Caco-2 (cell line): Measurements from ENCODE around the gene DGKQ. TPM values are rescaled to one million over a fixed set of nuclear protein-coding genes. Genes with fewer than 3 reads are reported as not detected.
A peak's percentile ranks its signal among the peaks of the same experiment; 100 is the strongest.

Experiments used
- Bru-seq: library from RNA; stranded (reverse); fragments of 400-500 nt; gene quantifications from one replicate; lab custom pipeline; 2021; lab: Mats Ljungman, UMichigan
- BruChase-seq, 2 experiments: library from RNA; stranded (reverse); fragments of 400-500 nt; gene quantifications; one replicate each; lab custom pipeline; 2021; lab: Mats Ljungman, UMichigan
- BruUV-seq: library from RNA; stranded (reverse); fragments of 400-500 nt; replicated peaks from 2 replicates; lab custom pipeline; 2021; lab: Mats Ljungman, UMichigan
- CTCF ChIA-PET: fragments of 300-600 bp; sonication (Branson Sonifier 250); formaldehyde crosslinking; loops from one replicate; lab custom pipeline; 2022; ENCODE audit warnings: antibody characterized with exemption; lab: Charles Lee
- POLR2A ChIA-PET: fragments of 300-600 bp; sonication (Branson Sonifier 250); formaldehyde crosslinking; loops from one replicate; lab custom pipeline; 2022; ENCODE audit warnings: antibody characterized with exemption; lab: Charles Lee
- DNase-seq, 2 experiments: peaks; one replicate each; pipeline versions ENCODE4 v3.0.0 to v3.0.0-alpha.2; 2020 to 2022
- H3K27me3 ChIP-seq: replicated peaks from 2 replicates; pipeline ENCODE4 v1.6.0; 2011; ENCODE audit warnings: low read length; ENCODE audit not compliant: control insufficient read depth, insufficient read depth
- H3K36me3 ChIP-seq: 2 replicates; pipeline ENCODE4 v1.5.1; 2011; ENCODE audit warnings: low read length; ENCODE audit not compliant: control insufficient read depth, insufficient read depth
- H3K4me1 ChIP-seq: fragments of 250-450 bp; sonication (Bioruptor Pico); 2 replicates; pipeline ENCODE4 v1.5.1; 2020; ENCODE audit warnings: mild to moderate bottlenecking
- H3K4me3 ChIP-seq: 2 replicates; pipeline ENCODE4 v1.5.1; 2011; ENCODE audit warnings: low read depth, mild to moderate bottlenecking, control low read depth, low read length
- H3K9me3 ChIP-seq: fragments of 250-450 bp; sonication (Bioruptor Pico); 2 replicates; pipeline ENCODE4 v1.5.1; 2020; ENCODE audit warnings: mild to moderate bottlenecking, moderate library complexity
- H3K27ac Mint-ChIP-seq: one replicate; pipeline ENCODE4 v1.8.0; 2022; ENCODE audit warnings: mixed read lengths; ENCODE audit not compliant: unreplicated experiment
- H3K27me3 Mint-ChIP-seq: one replicate; pipeline ENCODE4 v1.8.0; 2022; ENCODE audit warnings: mixed read lengths; ENCODE audit not compliant: insufficient read depth, unreplicated experiment
- H3K36me3 Mint-ChIP-seq: one replicate; pipeline ENCODE4 v1.8.0; 2022; ENCODE audit warnings: mild to moderate bottlenecking, mixed read lengths; ENCODE audit not compliant: insufficient read depth, unreplicated experiment
- H3K4me1 Mint-ChIP-seq: one replicate; pipeline ENCODE4 v1.8.0; 2022; ENCODE audit warnings: low read depth, mixed read lengths; ENCODE audit not compliant: unreplicated experiment
- H3K4me3 Mint-ChIP-seq: one replicate; pipeline ENCODE4 v1.8.0; 2022; ENCODE audit warnings: mild to moderate bottlenecking, moderate library complexity, mixed read lengths; ENCODE audit not compliant: unreplicated experiment
- H3K9me3 Mint-ChIP-seq: one replicate; pipeline ENCODE4 v1.8.0; 2022; ENCODE audit warnings: mixed read lengths; ENCODE audit not compliant: unreplicated experiment
- intact Hi-C: fragments of 100-400 bp; cut with micrococcal nuclease; formaldehyde crosslinking; loops from one replicate; pipeline ENCODE4 v1.10.0; 2022; ENCODE audit not compliant: unreplicated experiment
- long read RNA-seq: library from polyadenylated mRNA; stranded (forward); transcript quantifications from one replicate; pipeline ENCODE4 v2.0.0, GENCODE V29; 2022
- total RNA-seq: library from RNA; stranded (reverse); gene quantifications from 2 replicates; pipeline ENCODE4 v1.2.3, GENCODE V29; 2022
- TF ChIP-seq, protein P1 (sequence below), 2 experiments: fragments of 200-600 bp in 1 of 2; IDR thresholded peaks; 1 replicate in 1 of 2; 2 replicates in 1 of 2; pipeline versions ENCODE4 v1.5.1 to v1.8.0; 2011 to 2022; ENCODE audit warnings: antibody characterized with exemption in 1 of 2, control low read depth in 1 of 2, inconsistent platforms in 1 of 2, low read depth in 1 of 2, low read length in 1 of 2, mild to moderate bottlenecking in 1 of 2, moderate library complexity in 1 of 2; ENCODE audit not compliant: insufficient read depth in 1 of 2, severe bottlenecking in 1 of 2, unreplicated experiment in 1 of 2

Gene DGKQ
- 13.9 and 14.1 TPM in 2 replicates for total RNA-seq
- percentile 41 among the genes with signal in this experiment for Bru-seq, nascent RNA
- percentile 51 among the genes with signal in this experiment for BruChase-seq, experiment 1, labeled RNA remaining after a 2-hour chase
- percentile 57 among the genes with signal in this experiment for BruChase-seq, experiment 2, labeled RNA remaining after a 6-hour chase
- long read RNA-seq, full-length matches to known transcripts: 6 of 22 reads
- long read RNA-seq, partial matches to known transcripts: 6 of 22 reads
- long read RNA-seq, other reads (novel, unspliced or antisense): 10 of 22 reads

GRCh38 chr4:973431-974397 is at the start of gene DGKQ:
TSS of gene DGKQ (minus strand) at chr4:973569. CDS start at chr4:973482, 87 bp downstream.
- H3K4me1 ChIP-seq: peaks cover 6% of the 10 kb centered on the region; the same call in 1 of the 2 replicates
- H3K36me3 Mint-ChIP-seq: peaks cover 11% of the 10 kb centered on the region
- peak; percentile 74 to 84 for DNase-seq
- TF ChIP-seq, protein P1, sequence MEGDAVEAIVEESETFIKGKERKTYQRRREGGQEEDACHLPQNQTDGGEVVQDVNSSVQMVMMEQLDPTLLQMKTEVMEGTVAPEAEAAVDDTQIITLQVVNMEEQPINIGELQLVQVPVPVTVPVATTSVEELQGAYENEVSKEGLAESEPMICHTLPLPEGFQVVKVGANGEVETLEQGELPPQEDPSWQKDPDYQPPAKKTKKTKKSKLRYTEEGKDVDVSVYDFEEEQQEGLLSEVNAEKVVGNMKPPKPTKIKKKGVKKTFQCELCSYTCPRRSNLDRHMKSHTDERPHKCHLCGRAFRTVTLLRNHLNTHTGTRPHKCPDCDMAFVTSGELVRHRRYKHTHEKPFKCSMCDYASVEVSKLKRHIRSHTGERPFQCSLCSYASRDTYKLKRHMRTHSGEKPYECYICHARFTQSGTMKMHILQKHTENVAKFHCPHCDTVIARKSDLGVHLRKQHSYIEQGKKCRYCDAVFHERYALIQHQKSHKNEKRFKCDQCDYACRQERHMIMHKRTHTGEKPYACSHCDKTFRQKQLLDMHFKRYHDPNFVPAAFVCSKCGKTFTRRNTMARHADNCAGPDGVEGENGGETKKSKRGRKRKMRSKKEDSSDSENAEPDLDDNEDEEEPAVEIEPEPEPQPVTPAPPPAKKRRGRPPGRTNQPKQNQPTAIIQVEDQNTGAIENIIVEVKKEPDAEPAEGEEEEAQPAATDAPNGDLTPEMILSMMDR (IDR thresholded peaks at IDR 0.05; ENCODE audit: insufficient read depth in 1 of 2, low read depth in 1 of 2, low read length in 1 of 2, severe bottlenecking in 1 of 2, unreplicated experiment in 1 of 2): no peak
- no peak within 1 kb of the TSS for H3K27ac Mint-ChIP-seq
- peak within 1 kb of the TSS; percentile 64 for H3K4me3 Mint-ChIP-seq
- H3K36me3 ChIP-seq: no peaks in the 10 kb centered on the region
- H3K9me3 ChIP-seq: no peaks in the 10 kb centered on the region; the same call in 1 of the 2 replicates
- no TSS peak for BruUV-seq
- no peaks in the 10 kb centered on the region for H3K9me3 Mint-ChIP-seq
- H3K27me3 Mint-ChIP-seq: no peaks in the 10 kb centered on the region
- ChIA-PET POLR2A (no interaction called here), CTCF (no interaction called here)
- no peaks in the 10 kb centered on the region for H3K4me1 Mint-ChIP-seq
- H3K27me3 ChIP-seq: no peaks in the 10 kb centered on the region
- H3K4me3 ChIP-seq: peak within 1 kb of the TSS; percentile 70
- intact Hi-C loops: loop anchor here (2.0 to 5.0 kb wide), 2 partner anchors 13 to 41 kb away; partner anchors contain the start of genes GAK, IDUA and TMEM175

DNA sequence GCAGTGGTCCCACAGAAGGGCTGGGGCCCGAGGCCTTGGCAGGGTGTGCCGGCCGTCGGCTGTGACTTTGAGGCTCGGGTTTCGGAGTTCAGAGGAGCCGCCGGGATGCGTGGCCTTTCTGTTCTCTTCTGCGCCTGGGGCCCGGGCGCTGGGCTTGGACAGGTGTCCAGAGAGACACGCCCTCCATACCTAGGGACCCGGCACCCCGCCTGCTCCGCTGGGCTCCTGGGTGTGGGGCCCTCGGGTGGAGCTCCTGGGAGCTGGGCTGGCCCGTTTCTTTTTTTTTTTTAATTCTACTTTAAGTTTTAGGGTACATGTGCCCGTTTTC is 49.3 kb upstream of the DGKQ start:
- no TSS peak for BruUV-seq
- intact Hi-C loops: no loop called here
- peak in 1 of 2 experiments; percentile 59 for DNase-seq
- Histone ChIP-seq H3K27me3 (no peaks in the 10 kb centered on the region), H3K36me3 (no peaks in the 10 kb centered on the region), H3K9me3 (no peaks in the 10 kb centered on the region), H3K4me1 (no peaks in the 10 kb centered on the region), H3K4me3 (no peak overlapping the region)
- TF ChIP-seq, protein P1 (IDR thresholded peaks at IDR 0.05; ENCODE audit: insufficient read depth in 1 of 2, low read depth in 1 of 2, low read length in 1 of 2, severe bottlenecking in 1 of 2, unreplicated experiment in 1 of 2): no peak
- Mint-ChIP-seq H3K9me3 (no peaks in the 10 kb centered on the region), H3K27me3 (no peaks in the 10 kb centered on the region), H3K4me3 (no peak overlapping the region), H3K27ac (no peak overlapping the region), H3K4me1 (no peaks in the 10 kb centered on the region), H3K36me3 (peaks cover 17% of the 10 kb centered on the region)
- ChIA-PET POLR2A (no interaction called here), CTCF (no interaction called here)

- H3K36me3 ChIP-seq: no peaks in the 10 kb centered on the region
- no peaks in the 10 kb centered on the region for H3K27me3 Mint-ChIP-seq
- POLR2A ChIA-PET: no interaction called here
- BruUV-seq: no TSS peak
- no peaks in the 10 kb centered on the region for H3K9me3 Mint-ChIP-seq
- H3K36me3 Mint-ChIP-seq: peaks cover 17% of the 10 kb centered on the region
- H3K4me3 ChIP-seq: no peak overlapping the region
- H3K27ac Mint-ChIP-seq: no peak overlapping the region
- no peaks in the 10 kb centered on the region for H3K27me3 ChIP-seq
- TF ChIP-seq, protein P1 (IDR thresholded peaks at IDR 0.05; ENCODE audit: insufficient read depth in 1 of 2, low read depth in 1 of 2, low read length in 1 of 2, severe bottlenecking in 1 of 2, unreplicated experiment in 1 of 2): no peak
- no peaks in the 10 kb centered on the region for H3K9me3 ChIP-seq
- no peaks in the 10 kb centered on the region for H3K4me1 ChIP-seq
- CTCF ChIA-PET: no interaction called here
- no peak for DNase-seq
- intact Hi-C loops: no loop called here
- no peaks in the 10 kb centered on the region for H3K4me1 Mint-ChIP-seq
- H3K4me3 Mint-ChIP-seq: no peak overlapping the region
Measured at GRCh38 chr4:1022051-1022738, 48.8 kb upstream of the DGKQ start.
